IMR-90 (cell line): ENCODE results near the gene SLC41A1. TPM values are rescaled to one million over a fixed set of nuclear protein-coding genes. Genes with fewer than 3 reads are reported as not detected.

Experiments
- ATAC-seq: fragments of 200-7000 bp; cut with Tn5 transposase; 2 replicates; pipeline ENCODE4 v1.9.1; 2020; ENCODE audit warnings: low read depth, mild to moderate bottlenecking, moderate library complexity
- BruUV-seq: library from RNA; stranded (reverse); fragments of 400-500 nt; replicated peaks from 2 replicates; lab custom pipeline; 2021; lab: Mats Ljungman, UMichigan
- CTCF ChIA-PET: fragments of 300-600 bp; formaldehyde crosslinking; extraction: SDS; loops from one replicate; lab custom pipeline; 2021; ENCODE audit warnings: antibody characterized with exemption; lab: Yijun Ruan, JAX
- POLR2A ChIA-PET: fragments of 300-600 bp; sonication (Branson Sonifier 250); formaldehyde crosslinking; loops from one replicate; lab custom pipeline; 2022; ENCODE audit warnings: antibody characterized with exemption; ENCODE audit not compliant: unreplicated experiment; lab: Charles Lee
- DNase-seq: peaks from one replicate; pipeline ENCODE4 v3.0.0; 2013
- H2AFZ ChIP-seq: replicated peaks from 2 replicates; pipeline ENCODE3; 2013; ENCODE audit warnings: low read length, mild to moderate bottlenecking; ENCODE audit not compliant: poor library complexity
- H2AK5ac ChIP-seq: 2 replicates; pipeline ENCODE4 v1.6.1; 2013; ENCODE audit warnings: low read depth, low read length, inconsistent platforms
- H2AK9ac ChIP-seq: replicated peaks from 2 replicates; pipeline ENCODE3; 2013; ENCODE audit warnings: mild to moderate bottlenecking, low read depth, low read length, moderate library complexity; ENCODE audit not compliant: poor library complexity
- H2BK120ac ChIP-seq: 2 replicates; pipeline ENCODE4 v1.6.1; 2013; ENCODE audit warnings: low read depth, low read length, inconsistent platforms
- H2BK15ac ChIP-seq: 3 replicates; pipeline ENCODE4 v1.6.1; 2013; ENCODE audit warnings: low read depth, low read length, inconsistent platforms
- H2BK20ac ChIP-seq: 2 replicates; pipeline ENCODE4 v1.6.1; 2013; ENCODE audit warnings: low read depth, mild to moderate bottlenecking, inconsistent platforms, low read length, moderate library complexity
- H2BK5ac ChIP-seq: 2 replicates; pipeline ENCODE4 v1.6.1; 2013; ENCODE audit warnings: mild to moderate bottlenecking, low read depth, low read length, inconsistent platforms; ENCODE audit not compliant: poor library complexity, severe bottlenecking
- H3K14ac ChIP-seq: replicated peaks from 2 replicates; pipeline ENCODE4 v1.6.1; 2013; ENCODE audit warnings: low read depth, low read length, inconsistent platforms
- H3K18ac ChIP-seq: 2 replicates; pipeline ENCODE4 v1.6.1; 2013; ENCODE audit warnings: low read depth, low read length, control low read depth
- H3K23ac ChIP-seq: 2 replicates; pipeline ENCODE4 v1.6.1; 2013; ENCODE audit warnings: low read depth, low read length, inconsistent platforms
- H3K27ac ChIP-seq: 2 replicates; pipeline ENCODE4 v1.5.1; 2013; ENCODE audit warnings: mild to moderate bottlenecking, control low read depth, low read length; ENCODE audit not compliant: insufficient read depth
- H3K27me3 ChIP-seq: 2 replicates; pipeline ENCODE4 v1.6.1; 2013; ENCODE audit warnings: low read length; ENCODE audit not compliant: control insufficient read depth, insufficient read depth
- H3K36me3 ChIP-seq: 2 replicates; pipeline ENCODE4 v1.6.1; 2013; ENCODE audit warnings: low read length, mixed read lengths; ENCODE audit not compliant: control insufficient read depth, insufficient read depth
- H3K4ac ChIP-seq: 2 replicates; pipeline ENCODE4 v1.6.1; 2013; ENCODE audit warnings: low read depth, low read length, inconsistent platforms
- H3K4me1 ChIP-seq: 2 replicates; pipeline ENCODE4 v1.6.1; 2013; ENCODE audit warnings: low read length, mixed read lengths; ENCODE audit not compliant: control insufficient read depth, insufficient read depth
- H3K4me2 ChIP-seq: 2 replicates; pipeline ENCODE4 v1.6.1; 2013; ENCODE audit warnings: low read depth, mild to moderate bottlenecking, control low read depth, low read length, moderate library complexity
- H3K4me3 ChIP-seq: 2 replicates; pipeline ENCODE4 v1.5.1; 2013; ENCODE audit warnings: low read depth, mild to moderate bottlenecking, control low read depth, low read length, moderate library complexity; ENCODE audit not compliant: insufficient read depth
- H3K56ac ChIP-seq: 2 replicates; pipeline ENCODE4 v1.6.1; 2013; ENCODE audit warnings: low read length, inconsistent platforms; ENCODE audit not compliant: insufficient read depth; ENCODE audit errors: extremely low read depth
- H3K79me1 ChIP-seq, 2 experiments: 2 replicates each; pipeline ENCODE4 v1.6.1; 2013; ENCODE audit warnings: low read length in 2 of 2, inconsistent platforms in 1 of 2, low read depth in 1 of 2
- H3K9ac ChIP-seq: 2 replicates; pipeline ENCODE4 v1.6.1; 2013; ENCODE audit warnings: low read depth, low read length, control low read depth
- H3K9me1 ChIP-seq: 2 replicates; pipeline ENCODE4 v1.6.1; 2013; ENCODE audit warnings: low read length, inconsistent platforms; ENCODE audit not compliant: insufficient read depth
- H3K9me3 ChIP-seq: 2 replicates; pipeline ENCODE4 v1.6.1; 2013; ENCODE audit warnings: low read length; ENCODE audit not compliant: control insufficient read depth, insufficient read depth
- H4K20me1 ChIP-seq: 2 replicates; pipeline ENCODE4 v1.6.1; 2013; ENCODE audit warnings: low read length, inconsistent platforms; ENCODE audit not compliant: insufficient read depth
- H4K5ac ChIP-seq: 2 replicates; pipeline ENCODE4 v1.6.1; 2013; ENCODE audit warnings: mild to moderate bottlenecking, low read depth, low read length, control low read depth
- H4K8ac ChIP-seq, 2 experiments: 2 replicates each; pipeline ENCODE4 v1.6.1; 2013; ENCODE audit warnings: low read depth in 2 of 2, low read length in 2 of 2, control low read depth in 1 of 2, inconsistent platforms in 1 of 2
- H4K91ac ChIP-seq: 2 replicates; pipeline ENCODE4 v1.6.1; 2013; ENCODE audit warnings: low read depth, low read length, inconsistent platforms; ENCODE audit not compliant: insufficient read depth
- BHLHE40 ChIP-seq: fragments of 150-350 bp; IDR thresholded peaks from 2 replicates; pipeline ENCODE4 v1.6.1; 2016; ENCODE audit warnings: mild to moderate bottlenecking, low read depth, low read length
- CEBPB ChIP-seq: IDR thresholded peaks from 2 replicates; pipeline ENCODE4 v1.6.1; 2012; ENCODE audit warnings: low read depth, low read length, improper control_type of control experiment
- CHD1 ChIP-seq: IDR thresholded peaks from 2 replicates; pipeline ENCODE4 v1.6.1; 2012; ENCODE audit warnings: low read depth, low read length, improper control_type of control experiment
- FOS ChIP-seq: fragments of 150-350 bp; IDR thresholded peaks from 2 replicates; pipeline ENCODE4 v1.6.1; 2016; ENCODE audit warnings: low read depth, low read length
- MAFK ChIP-seq: IDR thresholded peaks from 2 replicates; pipeline ENCODE4 v1.6.1; 2012; ENCODE audit warnings: low read depth, low read length, improper control_type of control experiment
- MAZ ChIP-seq: IDR thresholded peaks from 2 replicates; pipeline ENCODE4 v1.6.1; 2012; ENCODE audit warnings: low read depth, mild to moderate bottlenecking, low read length, improper control_type of control experiment, moderate library complexity, borderline replicate concordance
- MXI1 ChIP-seq: IDR thresholded peaks from 2 replicates; pipeline ENCODE4 v1.6.1; 2012; ENCODE audit warnings: low read depth, mild to moderate bottlenecking, low read length, moderate library complexity, borderline replicate concordance
- NFE2L2 ChIP-seq: fragments of 150-350 bp; IDR thresholded peaks from 2 replicates; pipeline ENCODE4 v1.6.1; 2016; ENCODE audit warnings: low read depth, mild to moderate bottlenecking, low read length
- POLR2A ChIP-seq: IDR thresholded peaks from 2 replicates; pipeline ENCODE4 v1.6.1; 2012; ENCODE audit warnings: mild to moderate bottlenecking, low read depth, low read length
- RAD21 ChIP-seq: IDR thresholded peaks from 2 replicates; pipeline ENCODE4 v1.6.1; 2012; ENCODE audit warnings: low read length, improper control_type of control experiment
- RCOR1 ChIP-seq: IDR thresholded peaks from 2 replicates; pipeline ENCODE4 v1.6.1; 2012; ENCODE audit warnings: mild to moderate bottlenecking, low read length, improper control_type of control experiment; ENCODE audit not compliant: insufficient replicate concordance
- RFX5 ChIP-seq: IDR thresholded peaks from 2 replicates; pipeline ENCODE4 v1.8.0; 2012; ENCODE audit warnings: low read depth, mild to moderate bottlenecking, low read length, moderate library complexity
- SMC3 ChIP-seq: fragments of 150-350 bp; IDR thresholded peaks from 2 replicates; pipeline ENCODE4 v1.6.1; 2016; ENCODE audit warnings: low read depth, mild to moderate bottlenecking, antibody characterized with exemption, low read length, moderate library complexity
- WGBS, 2 experiments: methylation state at CpG; one replicate each; pipeline versions ENCODE4 v1.1.5 to v1.1.7; 2013; ENCODE audit warnings: missing lambda C conversion rate in 2 of 2; ENCODE audit not compliant: insufficient read length in 1 of 2; ENCODE audit errors: extremely low coverage in 2 of 2; 5-methylcytosine and 5-hydroxymethylcytosine counted together
- dilution Hi-C: fragments of 300-500 bp; cut with HindIII; formaldehyde crosslinking; loops from one replicate; pipeline ENCODE4 v1.14.3; 2018; ENCODE audit warnings: low sequenced_read_pairs; ENCODE audit not compliant: unreplicated experiment
- in situ Hi-C: fragments of 300-500 bp; cut with MboI; formaldehyde crosslinking; loops from 3 replicates; pipeline ENCODE4 v1.14.3; 2019; ENCODE audit warnings: low sequenced_read_pairs, inconsistent platforms, mixed read lengths
- intact Hi-C: fragments of 100-400 bp; cut with micrococcal nuclease; formaldehyde crosslinking; loops from 2 replicates; pipeline ENCODE4 v1.10.0; 2022
- polyA plus RNA-seq, 3 experiments: library from polyadenylated mRNA; depleted of rRNA; stranded (reverse); fragments of >200 nt; gene quantifications; 2 replicates each; pipeline ENCODE4 v1.2.3, GENCODE V29; 2012; ENCODE audit warnings: low replicate concordance in 1 of 3
- total RNA-seq: library from RNA; depleted of rRNA; stranded (reverse); fragments of >200 nt; gene quantifications from 2 replicates; pipeline ENCODE4 v1.2.3, GENCODE V29; 2012
- TF ChIP-seq, protein P1 (sequence below): fragments of 150-350 bp; IDR thresholded peaks from 2 replicates; pipeline ENCODE4 v1.6.1; 2017; ENCODE audit warnings: mild to moderate bottlenecking, antibody characterized with exemption, low read length, low read depth
- TF ChIP-seq, protein P2 (sequence below): fragments of 150-350 bp; IDR thresholded peaks from 2 replicates; pipeline ENCODE4 v1.6.1; 2016; ENCODE audit warnings: low read depth, mild to moderate bottlenecking, low read length, moderate library complexity, borderline replicate concordance
- TF ChIP-seq, protein P3 (sequence below): conservative IDR thresholded peaks from 2 replicates; pipeline ENCODE4 v1.5.1; 2012; ENCODE audit warnings: mild to moderate bottlenecking, low read depth, low read length, improper control_type of control experiment

SLC41A1 gene
- total and polyA plus RNA-seq, 2 of the 4 experiments (the other 2 are of a cell fraction) = 6.3 to 26.3 TPM

DNA sequence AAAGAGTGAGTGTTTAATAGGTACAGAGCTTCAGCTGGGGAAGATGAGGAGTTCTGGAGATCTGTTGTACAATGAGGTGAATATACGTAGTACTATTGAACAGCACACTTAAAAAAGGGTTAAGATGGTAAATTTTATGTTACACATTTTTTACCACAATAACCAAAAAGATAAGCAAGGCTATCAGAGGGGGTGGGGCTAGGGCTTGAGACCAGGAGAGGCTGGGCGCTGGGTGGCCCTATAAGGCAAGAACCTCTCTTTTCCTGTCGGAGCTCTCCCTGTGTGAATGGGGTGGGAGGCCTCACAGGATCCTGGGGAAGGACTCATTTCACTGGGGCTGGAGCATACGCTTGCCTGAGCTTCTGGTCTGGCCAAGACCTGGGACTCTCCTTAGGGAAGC, 9.0 kb downstream of the SLC41A1 start:
- Histone ChIP-seq H3K9me3 (no peaks in the 10 kb centered on the region), H4K5ac (no peak overlapping the region), H3K56ac (no peak overlapping the region), H2AK9ac (no peak overlapping the region), H3K18ac (no peak overlapping the region), H3K9ac (no peak overlapping the region), H2BK120ac (no peak overlapping the region), H2BK20ac (no peak overlapping the region), H3K36me3 (peaks cover 25% of the 10 kb centered on the region; the same call in 1 of the 2 replicates), H3K4me2 (no peak overlapping the region), H3K14ac (no peak overlapping the region), H4K20me1 (0 out of 2 replicates have a peak, but pooled peaks cover 6% of the 10 kb centered on the region), H2BK15ac (no peak overlapping the region), H3K79me1 (peaks cover 20 to 24% of the 10 kb centered on the region in 2 experiments), H2AK5ac (no peak overlapping the region), H3K23ac (no peak overlapping the region), H2AFZ (no peak overlapping the region), H3K4me3 (no peak overlapping the region), H2BK5ac (no peak overlapping the region), H3K4ac (no peak overlapping the region), H3K27ac (no peak overlapping the region), H4K8ac (no peak overlapping the region), H3K27me3 (no peaks in the 10 kb centered on the region), H3K4me1 (no peaks in the 10 kb centered on the region), H4K91ac (no peak overlapping the region), H3K9me1 (peaks cover 4% of the 10 kb centered on the region; the same call in 1 of the 2 replicates)
- ATAC-seq (no peak), DNase-seq (no peak)
- dilution Hi-C loops (no loop called here), in situ Hi-C loops (no loop called here), intact Hi-C loops (no loop called here)
- no CpG with 5 or more reads among the region's 4 CpGs for WGBS, 2 experiments
- ChIA-PET POLR2A (no interaction called here), CTCF (interaction anchor here (2.4 kb wide), 1 partner anchor 173 kb away, joined by 6 read pairs; no protein-coding TSS in a partner anchor)
- no peak for TF ChIP-seq RAD21
- no peak for TF ChIP-seq BHLHE40
- TF ChIP-seq NFE2L2 = no peak
- TF ChIP-seq, protein P1, sequence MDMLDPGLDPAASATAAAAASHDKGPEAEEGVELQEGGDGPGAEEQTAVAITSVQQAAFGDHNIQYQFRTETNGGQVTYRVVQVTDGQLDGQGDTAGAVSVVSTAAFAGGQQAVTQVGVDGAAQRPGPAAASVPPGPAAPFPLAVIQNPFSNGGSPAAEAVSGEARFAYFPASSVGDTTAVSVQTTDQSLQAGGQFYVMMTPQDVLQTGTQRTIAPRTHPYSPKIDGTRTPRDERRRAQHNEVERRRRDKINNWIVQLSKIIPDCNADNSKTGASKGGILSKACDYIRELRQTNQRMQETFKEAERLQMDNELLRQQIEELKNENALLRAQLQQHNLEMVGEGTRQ = no peak
- no peak for TF ChIP-seq CHD1
- TF ChIP-seq SMC3 = no peak
- no peak for TF ChIP-seq POLR2A
- TF ChIP-seq MAFK = no peak
- TF ChIP-seq, protein P2, sequence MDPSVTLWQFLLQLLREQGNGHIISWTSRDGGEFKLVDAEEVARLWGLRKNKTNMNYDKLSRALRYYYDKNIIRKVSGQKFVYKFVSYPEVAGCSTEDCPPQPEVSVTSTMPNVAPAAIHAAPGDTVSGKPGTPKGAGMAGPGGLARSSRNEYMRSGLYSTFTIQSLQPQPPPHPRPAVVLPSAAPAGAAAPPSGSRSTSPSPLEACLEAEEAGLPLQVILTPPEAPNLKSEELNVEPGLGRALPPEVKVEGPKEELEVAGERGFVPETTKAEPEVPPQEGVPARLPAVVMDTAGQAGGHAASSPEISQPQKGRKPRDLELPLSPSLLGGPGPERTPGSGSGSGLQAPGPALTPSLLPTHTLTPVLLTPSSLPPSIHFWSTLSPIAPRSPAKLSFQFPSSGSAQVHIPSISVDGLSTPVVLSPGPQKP = no peak
- TF ChIP-seq FOS = no peak
- no peak for TF ChIP-seq CEBPB
- no peak for TF ChIP-seq MXI1
- no peak for TF ChIP-seq MAZ
- TF ChIP-seq, protein P3, sequence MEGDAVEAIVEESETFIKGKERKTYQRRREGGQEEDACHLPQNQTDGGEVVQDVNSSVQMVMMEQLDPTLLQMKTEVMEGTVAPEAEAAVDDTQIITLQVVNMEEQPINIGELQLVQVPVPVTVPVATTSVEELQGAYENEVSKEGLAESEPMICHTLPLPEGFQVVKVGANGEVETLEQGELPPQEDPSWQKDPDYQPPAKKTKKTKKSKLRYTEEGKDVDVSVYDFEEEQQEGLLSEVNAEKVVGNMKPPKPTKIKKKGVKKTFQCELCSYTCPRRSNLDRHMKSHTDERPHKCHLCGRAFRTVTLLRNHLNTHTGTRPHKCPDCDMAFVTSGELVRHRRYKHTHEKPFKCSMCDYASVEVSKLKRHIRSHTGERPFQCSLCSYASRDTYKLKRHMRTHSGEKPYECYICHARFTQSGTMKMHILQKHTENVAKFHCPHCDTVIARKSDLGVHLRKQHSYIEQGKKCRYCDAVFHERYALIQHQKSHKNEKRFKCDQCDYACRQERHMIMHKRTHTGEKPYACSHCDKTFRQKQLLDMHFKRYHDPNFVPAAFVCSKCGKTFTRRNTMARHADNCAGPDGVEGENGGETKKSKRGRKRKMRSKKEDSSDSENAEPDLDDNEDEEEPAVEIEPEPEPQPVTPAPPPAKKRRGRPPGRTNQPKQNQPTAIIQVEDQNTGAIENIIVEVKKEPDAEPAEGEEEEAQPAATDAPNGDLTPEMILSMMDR = no peak
- TF ChIP-seq RCOR1 = no peak
- no peak for TF ChIP-seq RFX5
- no TSS peak for BruUV-seq
